NT2/D1 (cell line): ENCODE measurements around the gene TENT4A.

Experiments
- DNase-seq: peaks from one replicate; pipeline ENCODE4 v3.0.0-alpha.2; 2011; ENCODE audit warnings: low read depth, low spot score
- H3K27me3 ChIP-seq: 2 replicates; pipeline ENCODE4 v1.6.0; 2011; ENCODE audit warnings: mild to moderate bottlenecking; ENCODE audit not compliant: insufficient read length, insufficient read depth
- H3K36me3 ChIP-seq: 2 replicates; pipeline ENCODE4 v1.6.1; 2011; ENCODE audit warnings: mild to moderate bottlenecking, low read length, mixed read lengths; ENCODE audit not compliant: insufficient read depth, insufficient read length
- H3K4me1 ChIP-seq: 2 replicates; pipeline ENCODE4 v1.5.1; 2011; ENCODE audit not compliant: insufficient read depth, insufficient read length
- H3K4me3 ChIP-seq: 2 replicates; pipeline ENCODE4 v1.5.1; 2011; ENCODE audit warnings: low read depth; ENCODE audit not compliant: insufficient read length
- H3K9ac ChIP-seq: 2 replicates; pipeline ENCODE4 v1.6.0; 2011; ENCODE audit warnings: low read depth; ENCODE audit not compliant: insufficient read length
- H3K9me3 ChIP-seq: 2 replicates; pipeline ENCODE4 v1.5.1; 2011; ENCODE audit warnings: mild to moderate bottlenecking, low read length; ENCODE audit not compliant: insufficient read depth
- SUZ12 ChIP-seq: IDR thresholded peaks from 2 replicates; pipeline ENCODE4 v1.6.1; 2011; ENCODE audit not compliant: insufficient read length, insufficient read depth; ENCODE audit errors: extremely low read depth
- YY1 ChIP-seq: IDR thresholded peaks from 2 replicates; pipeline ENCODE4 v1.6.1; 2011; ENCODE audit not compliant: insufficient read length, insufficient read depth
- ZNF274 ChIP-seq: IDR thresholded peaks from 2 replicates; pipeline ENCODE4 v1.6.1; 2011; ENCODE audit warnings: mild to moderate bottlenecking, low read depth, low read length

The TENT4A gene

DNA sequence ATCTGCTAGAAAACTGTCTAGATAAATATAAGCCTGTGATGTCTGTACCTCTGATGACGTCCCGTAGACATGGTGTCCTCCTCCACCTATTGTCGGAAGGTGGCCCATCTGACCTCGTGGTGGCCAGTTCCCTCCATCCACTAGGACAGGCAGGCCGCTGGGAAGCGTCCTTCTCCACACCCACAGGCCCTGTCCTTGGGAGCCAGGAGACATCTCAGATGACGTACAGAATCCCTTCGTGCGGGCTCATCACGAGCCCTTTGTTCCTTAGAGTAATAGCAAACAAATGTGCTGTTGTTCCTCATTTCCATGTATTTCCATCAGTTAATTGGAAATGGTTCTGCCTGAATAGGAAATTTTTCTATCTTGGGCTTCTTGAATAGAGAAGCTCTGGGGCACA is 38.3 kb upstream of the TENT4A start:
- TF ChIP-seq SUZ12, result no peak
- TF ChIP-seq ZNF274, result no peak
- no peak for TF ChIP-seq YY1
- peaks cover 6% of the 10 kb centered on the region; the same call in 1 of the 2 replicates for H3K9me3 ChIP-seq
- no peak overlapping the region for H3K4me3 ChIP-seq
- DNase-seq, result no peak
- no peaks in the 10 kb centered on the region for H3K27me3 ChIP-seq
- H3K9ac ChIP-seq, result no peak overlapping the region
- peaks cover 6% of the 10 kb centered on the region for H3K36me3 ChIP-seq
- H3K4me1 ChIP-seq, result no peaks in the 10 kb centered on the region

DNA sequence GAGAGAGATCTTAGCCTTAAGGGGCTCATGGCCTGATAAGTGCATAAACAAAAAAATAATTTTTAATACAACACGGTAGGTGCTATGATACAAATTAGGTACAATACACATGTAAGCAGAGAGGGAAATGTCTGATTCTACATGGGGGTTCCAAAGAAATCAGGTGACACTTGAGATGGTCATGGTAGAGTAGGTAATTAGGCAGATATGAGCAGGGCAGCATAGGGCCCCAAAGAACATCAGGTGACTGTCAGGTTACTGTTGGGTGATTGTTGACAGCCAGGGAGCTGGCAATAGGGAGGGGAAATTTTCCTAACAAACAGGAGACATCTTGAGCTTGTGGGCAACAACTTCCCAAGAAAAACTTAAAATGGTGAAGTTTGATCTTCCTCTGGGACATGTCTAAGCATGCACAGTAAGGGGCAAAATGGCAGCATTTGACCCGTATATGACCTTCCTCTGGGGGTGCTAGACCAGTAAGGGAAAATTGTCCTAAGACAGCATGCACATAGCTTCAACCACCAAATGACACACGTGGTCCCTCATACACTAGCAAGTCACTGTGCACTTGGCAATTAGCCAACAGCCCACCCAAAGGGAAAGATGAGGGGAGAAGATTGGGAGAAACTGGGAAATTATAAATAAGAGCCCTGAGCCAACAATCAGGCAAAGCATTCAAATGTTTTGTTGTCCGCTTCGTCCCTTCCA is 37.3 kb upstream of the TENT4A start:
- Histone ChIP-seq H3K9me3 (peaks cover 6% of the 10 kb centered on the region; the same call in 1 of the 2 replicates), H3K9ac (no peak overlapping the region), H3K27me3 (no peaks in the 10 kb centered on the region), H3K36me3 (no peaks in the 10 kb centered on the region), H3K4me3 (no peak overlapping the region), H3K4me1 (no peaks in the 10 kb centered on the region)
- TF ChIP-seq YY1 (no peak), SUZ12 (no peak)
- no peak for DNase-seq

DNA sequence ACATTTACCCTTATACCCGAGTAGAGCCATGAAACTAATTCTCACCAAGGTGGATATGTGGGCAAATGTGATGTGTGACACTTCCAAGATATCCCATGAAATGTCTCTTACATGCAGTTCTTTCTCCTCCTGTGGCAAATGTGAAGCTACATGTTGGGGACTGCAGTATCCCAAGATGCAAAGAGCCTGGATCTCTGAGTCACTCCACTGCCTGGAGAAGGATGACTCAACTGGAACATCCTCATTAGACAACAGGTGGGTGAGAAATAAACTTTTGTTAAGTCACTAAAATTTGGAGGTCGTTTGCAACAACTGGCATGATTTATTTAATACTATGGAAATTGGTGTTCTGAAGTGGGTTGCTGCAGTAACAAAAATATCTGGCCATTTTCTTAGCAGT is 36.5 kb upstream of the TENT4A start:
- no peaks in the 10 kb centered on the region for H3K36me3 ChIP-seq
- no peak overlapping the region for H3K9ac ChIP-seq
- H3K4me3 ChIP-seq, result no peak overlapping the region
- TF ChIP-seq SUZ12, result no peak
- no peak for TF ChIP-seq ZNF274
- TF ChIP-seq YY1, result no peak
- H3K27me3 ChIP-seq, result no peaks in the 10 kb centered on the region
- H3K9me3 ChIP-seq, result peaks cover 6% of the 10 kb centered on the region; the same call in 1 of the 2 replicates
- no peaks in the 10 kb centered on the region for H3K4me1 ChIP-seq
- DNase-seq, result no peak

DNA sequence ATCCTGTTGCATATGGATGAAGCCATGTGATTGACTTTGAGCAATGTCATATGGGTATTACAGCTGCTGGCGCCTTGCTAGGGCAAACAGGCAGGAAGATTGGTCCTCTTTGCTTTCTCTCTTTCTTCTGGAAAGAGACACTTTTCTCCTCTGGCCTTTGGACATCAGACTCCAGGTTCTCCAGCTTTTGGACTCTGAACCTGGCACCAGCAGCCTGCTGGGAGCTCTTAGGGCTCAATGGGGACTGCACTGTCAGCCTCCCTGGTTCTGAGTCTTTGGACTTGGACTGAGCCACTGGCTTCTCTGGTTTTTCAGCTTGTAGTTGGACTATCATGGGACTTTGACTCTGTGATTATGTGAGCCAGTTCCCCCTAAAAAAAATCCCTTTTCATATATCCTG is 34.8 kb upstream of the TENT4A start:
- TF ChIP-seq ZNF274, result no peak
- TF ChIP-seq YY1, result no peak
- no peak for TF ChIP-seq SUZ12
- Histone ChIP-seq H3K27me3 (no peaks in the 10 kb centered on the region), H3K9ac (no peak overlapping the region), H3K9me3 (peaks cover 6% of the 10 kb centered on the region; the same call in 1 of the 2 replicates), H3K4me1 (no peaks in the 10 kb centered on the region), H3K4me3 (no peak overlapping the region), H3K36me3 (no peaks in the 10 kb centered on the region)
- DNase-seq, result no peak

DNA sequence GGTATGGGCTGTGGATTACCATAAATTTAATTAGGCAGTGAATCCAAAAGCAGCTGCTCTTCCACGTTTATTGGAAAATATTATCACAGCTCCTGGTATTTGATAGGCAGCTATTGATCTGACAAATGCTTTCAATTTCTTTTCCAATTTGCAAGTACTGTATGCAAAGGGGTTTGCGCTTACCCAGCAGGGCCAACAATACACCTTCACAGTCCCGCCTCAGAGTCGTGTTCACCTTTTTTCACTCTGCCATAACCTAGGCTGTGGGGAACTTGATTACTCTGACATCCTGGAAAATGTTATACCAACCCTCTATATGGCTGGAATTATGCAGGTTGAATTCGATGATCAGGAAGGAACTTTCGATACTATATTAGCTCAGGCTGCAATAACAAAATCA is 32.3 kb upstream of the TENT4A start:
- Histone ChIP-seq H3K4me3 (no peak overlapping the region), H3K4me1 (no peaks in the 10 kb centered on the region), H3K27me3 (peaks cover 13% of the 10 kb centered on the region), H3K9ac (no peak overlapping the region), H3K36me3 (no peaks in the 10 kb centered on the region), H3K9me3 (peaks cover 5% of the 10 kb centered on the region; the same call in 1 of the 2 replicates)
- no peak for DNase-seq
- no peak for TF ChIP-seq ZNF274
- TF ChIP-seq SUZ12, result no peak
- TF ChIP-seq YY1, result no peak

DNA sequence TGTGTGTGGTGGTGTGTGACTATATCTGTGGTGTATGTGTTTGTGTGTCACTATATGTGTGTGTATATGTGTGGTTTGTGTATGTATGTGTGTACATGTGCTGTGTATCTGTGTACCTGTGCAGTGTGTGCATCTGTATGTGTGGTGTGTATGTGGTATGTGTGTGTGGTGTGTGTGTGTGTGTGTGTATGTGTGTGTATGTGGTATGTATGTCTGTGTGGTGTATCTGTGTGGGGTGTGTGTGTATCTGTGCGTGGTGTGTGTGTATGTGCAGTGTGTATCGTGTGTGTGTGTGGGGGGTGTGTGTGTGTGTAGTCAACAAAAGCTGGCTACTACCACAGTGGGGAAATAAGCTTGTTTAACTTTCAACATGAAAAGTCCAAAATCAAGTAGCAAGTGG is 31.6 kb upstream of the TENT4A start:
- Histone ChIP-seq H3K4me1 (no peaks in the 10 kb centered on the region), H3K9ac (no peak overlapping the region), H3K4me3 (no peak overlapping the region), H3K36me3 (no peaks in the 10 kb centered on the region), H3K9me3 (no peaks in the 10 kb centered on the region), H3K27me3 (peaks cover 18% of the 10 kb centered on the region)
- DNase-seq, result no peak
- TF ChIP-seq ZNF274, result no peak

DNA sequence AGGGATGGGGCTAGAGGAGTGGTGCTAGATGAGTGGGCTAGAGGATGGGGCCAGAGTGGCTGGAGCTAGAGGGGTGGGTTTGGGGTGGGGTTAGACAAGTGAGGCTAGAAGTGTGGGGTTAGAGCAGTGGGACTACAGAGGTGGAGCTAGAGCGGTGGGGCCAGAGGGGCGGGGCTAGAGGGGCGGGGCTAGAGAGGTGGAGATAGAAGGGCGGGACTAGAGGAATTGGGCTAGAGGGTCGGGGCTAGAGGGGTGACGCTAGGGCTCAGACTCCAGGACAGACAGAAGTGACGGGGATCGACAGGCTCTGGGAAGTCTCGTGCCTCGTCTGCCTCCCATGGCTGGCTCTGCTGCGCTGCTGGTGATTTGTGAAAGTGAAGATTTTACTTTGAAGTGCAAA is 31.0 kb upstream of the TENT4A start:
- H3K4me3 ChIP-seq, result no peak overlapping the region
- no peak overlapping the region for H3K9ac ChIP-seq
- peaks cover 19% of the 10 kb centered on the region for H3K27me3 ChIP-seq
- no peaks in the 10 kb centered on the region for H3K9me3 ChIP-seq
- TF ChIP-seq YY1 (no peak), SUZ12 (no peak), ZNF274 (no peak)
- DNase-seq, result no peak
- no peaks in the 10 kb centered on the region for H3K4me1 ChIP-seq
- H3K36me3 ChIP-seq, result no peaks in the 10 kb centered on the region
